Stimulated activated CD8-positive, alpha-beta memory T cell treated with anti-CD3 and anti-CD28 coated beads, Interleukin-4, amount 100 ng/mL, for 1 hour (primary cell): ENCODE measurements around the gene ETV2.
"Not testable (repeated sequence)": the region's sequence is repeated elsewhere in the genome, so short reads cannot be mapped to it uniquely, and the experiment has no call there.

Source experiments
- DNase-seq, 2 donors: peaks; one replicate each; pipeline ENCODE4 v3.0.0-alpha.2; 2020; ENCODE audit warnings: low read depth in 2 of 2, low spot score in 1 of 2

Gene ETV2

DNA sequence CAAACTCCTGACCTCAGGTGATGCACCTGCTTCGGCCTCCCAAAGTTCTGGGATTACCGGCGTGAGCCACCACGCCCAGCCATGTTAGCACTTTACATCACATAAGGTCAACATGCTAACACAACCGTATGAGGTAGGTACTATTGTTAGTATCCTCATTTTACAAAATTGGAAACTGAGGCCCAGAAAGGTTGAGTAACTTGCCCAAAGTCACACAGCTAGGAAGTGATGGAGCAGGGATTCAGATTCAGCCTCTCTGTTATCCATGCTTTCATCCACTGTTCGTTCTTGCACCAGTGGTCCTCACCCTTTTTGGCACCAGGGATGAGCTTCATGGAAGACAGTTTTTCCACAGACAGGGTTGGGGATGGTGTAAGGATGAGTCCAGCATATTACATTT is 15.2 kb downstream of the ETV2 start:
- DNase-seq, result no peak

DNA sequence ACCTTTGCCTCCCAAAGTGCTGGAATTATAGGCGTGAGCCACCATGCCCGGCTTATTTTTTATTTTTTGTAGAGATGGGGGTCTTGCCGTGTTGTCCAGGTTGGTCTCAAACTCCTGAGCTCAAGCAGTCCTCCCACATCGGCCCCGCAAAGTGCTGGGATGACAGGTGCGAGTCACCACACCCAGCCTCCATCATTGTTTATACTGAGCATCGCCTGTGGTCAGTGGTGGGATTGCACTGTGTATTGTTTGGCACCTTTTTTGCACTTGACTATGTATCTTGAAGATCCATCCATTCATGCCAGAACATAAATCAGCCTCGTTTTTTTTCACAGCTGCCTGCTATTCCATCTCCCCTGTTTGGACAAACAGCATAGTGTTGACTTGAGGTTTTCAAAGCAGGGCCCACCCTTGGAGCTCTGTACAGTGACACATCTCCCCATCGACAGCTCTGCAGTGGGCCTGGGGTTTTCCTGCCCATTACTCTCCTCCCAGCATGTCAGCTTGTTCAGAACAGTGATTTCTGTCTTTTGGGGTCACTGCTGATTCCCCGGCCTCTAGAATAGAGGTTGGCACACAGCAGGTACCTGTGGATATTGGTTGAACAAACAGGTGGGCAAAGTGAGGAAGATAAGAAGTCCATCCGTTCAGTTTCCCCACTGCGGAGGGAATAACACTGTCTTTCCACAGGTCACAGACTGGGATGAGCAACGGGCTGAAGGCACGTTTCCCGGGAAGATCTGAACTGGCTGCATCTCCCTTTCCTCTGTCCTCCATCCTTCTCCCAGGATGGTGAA is 16.6 kb downstream of the ETV2 start:
- no peak for DNase-seq

DNA sequence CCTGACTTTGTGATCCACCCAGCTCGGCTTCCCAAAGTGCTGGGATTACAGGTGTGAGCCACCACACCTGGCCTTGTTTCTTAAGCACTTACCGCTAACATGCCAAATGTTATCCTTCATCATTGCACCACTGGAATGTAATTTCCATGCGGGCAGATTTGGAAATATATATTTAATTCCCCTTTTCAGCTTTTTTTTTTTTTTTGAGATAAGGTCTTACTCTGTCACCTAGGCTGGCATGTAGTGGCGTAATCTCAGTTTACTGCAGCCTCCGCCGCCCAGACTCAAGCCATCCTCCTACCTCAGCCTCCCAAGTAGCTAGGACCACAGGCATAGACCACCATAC is 20.4 kb downstream of the ETV2 start:
- DNase-seq, result no peak

DNA sequence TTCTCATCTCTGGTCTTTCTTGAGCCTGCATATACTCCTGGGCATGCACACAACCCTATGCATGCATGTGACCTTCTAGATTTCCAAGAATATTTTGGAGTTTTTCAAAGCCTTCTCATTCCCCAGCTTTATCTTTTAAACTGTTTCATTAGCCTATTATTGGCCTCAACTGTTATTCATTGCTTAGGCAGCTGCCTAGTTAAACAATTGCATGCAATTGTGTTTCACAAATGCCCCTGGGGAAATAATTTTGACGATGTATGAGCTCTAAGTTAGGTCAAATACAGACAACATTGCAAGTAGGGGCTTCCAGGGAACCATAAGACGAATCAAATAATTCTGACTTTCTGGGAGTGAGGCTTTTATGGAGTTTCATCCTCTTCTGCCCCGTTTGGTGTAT is 22.4 kb downstream of the ETV2 start:
- no peak for DNase-seq

DNA sequence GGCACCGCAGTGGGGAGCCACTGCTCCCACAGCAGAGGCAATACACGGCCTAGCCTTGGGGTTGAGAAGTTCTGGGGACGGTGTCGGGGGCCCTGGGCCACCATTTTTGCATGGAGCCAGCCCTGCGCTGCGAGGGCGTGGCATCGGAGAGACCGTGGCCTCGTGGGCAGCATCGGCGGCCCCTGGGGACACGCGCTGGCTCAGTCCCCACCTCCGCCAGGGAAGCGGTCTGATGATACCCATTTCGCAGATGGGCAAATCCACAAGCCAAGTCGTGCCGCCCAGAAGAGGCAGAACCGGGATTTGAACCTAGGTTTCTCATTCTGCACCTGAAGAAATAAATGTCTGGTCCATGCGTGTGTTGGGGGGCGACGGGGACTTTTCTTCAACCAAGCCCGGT is 23.6 kb downstream of the ETV2 start:
- DNase-seq, result no peak

DNA sequence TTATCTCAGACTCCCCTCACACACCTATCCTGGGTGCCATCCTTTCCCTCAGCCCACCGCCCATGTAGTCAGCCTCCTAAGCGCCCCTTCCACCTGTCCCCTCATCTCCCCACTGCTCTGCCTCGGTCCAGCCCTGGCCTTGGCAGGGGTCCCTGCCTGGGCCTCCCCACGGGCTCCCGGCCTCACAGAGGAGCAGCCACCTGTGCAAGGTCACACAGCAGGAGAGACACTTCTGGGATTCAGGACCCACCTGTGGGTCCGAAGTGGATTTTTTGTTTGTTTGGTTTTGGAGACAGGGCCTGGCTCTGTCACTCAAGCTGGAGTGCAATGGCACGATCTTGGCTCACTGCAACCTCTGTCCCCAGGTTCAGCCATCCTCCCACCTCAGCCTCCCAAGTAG is 24.1 kb downstream of the ETV2 start:
- DNase-seq, result no peak

DNA sequence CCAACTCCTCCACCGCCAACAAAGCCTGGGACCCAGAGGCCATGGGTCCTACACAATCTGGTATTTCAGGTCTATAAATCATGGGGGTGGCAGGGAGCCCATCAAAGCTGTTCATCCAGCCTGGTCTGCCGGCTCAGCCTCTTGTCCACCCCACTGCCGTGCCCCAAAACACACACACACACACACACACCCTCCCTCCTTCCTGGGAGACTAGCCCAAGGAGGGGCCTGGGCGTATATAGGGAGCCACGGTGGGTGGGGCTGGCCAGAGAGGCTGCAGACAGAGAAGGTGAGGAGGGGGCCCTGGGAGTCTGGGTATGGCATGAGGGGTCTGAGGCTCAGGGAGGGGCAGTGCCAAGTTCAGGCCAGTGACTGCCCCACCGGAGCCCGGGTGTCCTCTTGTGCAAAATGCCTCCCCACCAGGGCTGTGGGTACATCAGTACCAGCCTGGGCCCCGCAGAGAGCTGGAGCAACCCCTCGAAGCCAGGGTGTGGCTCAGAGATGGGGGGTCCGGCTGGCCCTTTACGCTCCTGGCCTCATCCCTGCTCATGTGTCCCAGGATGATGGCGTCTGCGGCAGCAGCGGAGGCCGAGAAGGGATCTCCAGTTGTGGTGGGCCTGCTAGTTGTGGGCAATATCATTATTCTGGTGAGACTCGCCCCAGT is 24.8 kb downstream of the ETV2 start, which contains the start of gene UPK1A:
Gene UPK1A, plus strand, starts transcription at position 267 of the 663 bp plus-strand sequence. Its CDS starts 296 bp downstream, at position 563.
- no peak for DNase-seq

DNA sequence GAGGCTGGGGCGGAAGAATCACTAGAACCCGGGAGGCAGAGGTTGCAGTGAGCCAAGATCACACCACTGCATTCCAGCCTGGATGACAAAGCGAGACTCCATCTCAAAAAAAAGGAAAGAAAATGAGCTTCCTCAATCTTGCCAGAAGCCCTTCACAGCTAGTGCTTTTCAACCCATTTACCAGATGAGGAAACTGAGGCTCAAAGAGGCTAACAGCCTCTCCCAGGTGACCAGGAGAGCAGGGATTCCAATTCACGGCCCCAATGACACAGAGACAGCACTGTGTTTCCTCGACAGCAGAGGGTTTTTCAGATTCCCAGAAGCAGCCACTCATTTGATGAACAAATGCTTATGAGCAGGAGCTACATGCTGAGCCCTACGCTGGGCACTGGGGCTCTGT is 28.0 kb downstream of the ETV2 start:
- no peak for DNase-seq

DNA sequence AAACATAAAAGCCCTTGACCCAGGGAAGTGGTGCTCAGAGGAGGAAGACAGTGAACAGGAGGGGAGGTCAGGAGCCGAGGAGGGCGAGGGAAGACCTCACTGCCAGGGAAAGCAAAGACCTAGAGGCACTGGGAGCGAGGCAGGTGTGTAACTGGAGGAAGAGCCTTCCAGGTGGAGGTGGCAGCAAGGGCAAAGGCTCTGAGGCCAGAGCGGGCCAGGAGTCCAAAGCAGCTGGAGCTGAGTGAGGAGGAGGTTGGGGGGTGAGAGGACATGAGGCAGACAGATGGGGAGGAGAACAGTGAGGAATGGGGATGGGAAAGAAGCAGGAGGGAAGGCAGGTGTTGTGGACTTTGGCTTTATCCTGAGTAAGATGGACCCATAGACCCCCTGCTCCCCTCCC is 28.4 kb downstream of the ETV2 start:
- DNase-seq, result no peak

DNA sequence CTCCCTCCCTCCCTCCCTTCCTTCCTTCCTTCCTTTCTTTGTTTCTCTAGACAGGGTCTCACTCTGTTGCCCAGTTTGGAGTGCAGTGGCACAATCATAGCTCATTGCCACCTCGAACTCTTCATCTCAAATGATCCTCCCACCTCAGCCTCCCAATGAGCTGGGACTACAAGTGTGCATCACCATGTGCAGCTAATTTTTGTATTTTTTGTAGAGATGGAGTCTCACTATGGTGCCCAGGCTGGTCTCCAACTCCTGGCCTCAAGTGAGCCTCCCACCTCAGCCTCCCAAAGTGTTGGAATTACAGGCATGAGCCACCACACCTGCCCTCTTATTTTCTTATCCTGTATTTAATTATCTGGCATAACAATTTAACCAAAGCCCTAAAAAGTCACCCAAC is 29.1 kb downstream of the ETV2 start:
- no peak for DNase-seq

DNA sequence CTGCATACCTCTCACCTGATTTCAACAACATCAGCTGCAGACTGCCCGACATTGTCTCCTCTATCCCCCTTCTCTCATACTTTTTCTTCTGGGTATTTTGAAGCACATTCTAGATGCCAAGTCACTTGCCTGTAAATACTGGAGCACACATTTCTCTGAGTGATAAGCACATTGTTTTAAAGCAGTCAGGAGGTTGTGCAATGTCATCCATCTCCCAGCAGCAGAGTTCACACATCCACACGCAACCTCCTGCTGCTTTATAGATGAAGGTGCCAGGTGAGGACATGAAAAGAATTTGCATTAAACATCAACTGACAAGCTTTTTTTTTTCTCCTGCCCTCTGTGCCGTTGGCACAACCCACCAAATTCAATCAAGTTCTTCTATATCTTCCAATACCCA is 30.3 kb downstream of the ETV2 start:
- DNase-seq, result no peak

DNA sequence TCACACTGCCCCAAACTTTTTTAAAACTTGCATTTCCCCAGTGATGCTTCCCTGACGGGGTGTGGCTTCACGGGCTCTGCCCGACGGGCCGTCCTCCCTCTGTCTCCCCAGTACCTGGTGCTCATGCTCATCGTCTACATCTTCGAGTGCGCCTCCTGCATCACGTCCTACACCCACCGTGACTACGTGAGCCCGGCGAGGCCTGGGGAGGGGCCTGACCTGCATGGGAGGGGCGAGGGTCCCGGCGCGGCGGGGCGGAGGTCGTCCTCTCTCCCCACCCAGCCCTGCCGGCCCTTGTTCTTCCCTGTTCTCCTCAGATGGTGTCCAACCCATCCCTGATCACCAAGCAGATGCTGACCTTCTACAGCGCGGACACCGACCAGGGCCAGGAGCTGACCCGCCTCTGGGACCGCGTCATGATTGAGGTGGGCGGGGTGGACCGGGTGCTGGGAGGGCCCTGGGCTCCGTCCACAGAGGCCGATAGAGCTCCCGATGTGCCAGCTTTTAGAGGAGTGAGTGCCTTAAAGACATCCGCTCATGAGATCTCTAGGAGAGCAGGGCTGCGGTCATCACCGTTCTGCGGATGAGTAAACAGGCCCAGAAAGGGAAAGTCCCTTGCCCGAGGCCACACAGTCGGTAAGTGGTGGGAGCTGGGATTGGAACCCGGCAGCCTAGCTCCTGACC is 31.7 kb downstream of the ETV2 start:
- DNase-seq, result peak in 1 of 2 donors; percentile 10

DNA sequence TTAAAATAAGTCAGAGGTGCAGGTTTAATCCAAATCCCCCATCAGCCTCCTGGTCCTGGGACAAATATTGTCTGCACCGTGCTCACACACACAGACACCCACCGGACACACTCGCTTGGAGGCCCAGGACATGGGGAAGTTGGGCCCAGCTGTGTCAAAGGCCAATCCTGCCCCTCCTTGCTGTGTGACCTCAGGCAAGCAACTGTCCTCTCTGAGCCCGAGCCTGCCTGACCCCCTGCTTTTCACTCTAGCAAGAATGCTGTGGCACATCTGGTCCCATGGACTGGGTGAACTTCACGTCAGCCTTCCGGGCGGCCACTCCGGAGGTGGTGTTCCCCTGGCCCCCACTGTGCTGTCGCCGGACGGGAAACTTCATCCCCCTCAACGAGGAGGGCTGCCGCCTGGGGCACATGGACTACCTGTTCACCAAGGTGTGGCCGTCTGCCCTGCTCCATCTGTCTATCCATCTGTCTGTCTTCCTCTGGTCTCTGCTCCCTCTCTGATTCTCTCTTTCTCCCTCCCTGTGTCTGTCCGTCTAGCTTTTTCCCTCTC is 34.1 kb downstream of the ETV2 start:
- no peak for DNase-seq

DNA sequence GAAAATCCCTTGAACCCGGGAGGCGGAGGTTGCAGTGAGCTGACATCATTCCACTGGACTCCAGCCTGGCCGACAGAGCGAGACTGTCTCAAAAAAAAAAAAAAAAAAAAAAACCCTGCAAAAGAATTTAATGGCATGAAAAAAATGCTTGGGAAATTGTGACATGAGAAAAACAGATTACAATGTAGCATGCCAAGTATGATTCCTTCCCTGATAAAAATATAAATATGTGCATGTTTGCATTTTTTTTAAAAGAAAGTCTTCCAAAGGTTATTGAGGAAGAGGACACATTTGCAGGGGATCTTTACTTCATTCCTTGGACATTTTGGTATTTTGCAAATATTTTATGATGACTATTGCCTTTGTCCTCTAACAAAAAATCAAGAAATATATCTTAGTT is 48.3 kb downstream of the ETV2 start:
- no peak for DNase-seq

DNA sequence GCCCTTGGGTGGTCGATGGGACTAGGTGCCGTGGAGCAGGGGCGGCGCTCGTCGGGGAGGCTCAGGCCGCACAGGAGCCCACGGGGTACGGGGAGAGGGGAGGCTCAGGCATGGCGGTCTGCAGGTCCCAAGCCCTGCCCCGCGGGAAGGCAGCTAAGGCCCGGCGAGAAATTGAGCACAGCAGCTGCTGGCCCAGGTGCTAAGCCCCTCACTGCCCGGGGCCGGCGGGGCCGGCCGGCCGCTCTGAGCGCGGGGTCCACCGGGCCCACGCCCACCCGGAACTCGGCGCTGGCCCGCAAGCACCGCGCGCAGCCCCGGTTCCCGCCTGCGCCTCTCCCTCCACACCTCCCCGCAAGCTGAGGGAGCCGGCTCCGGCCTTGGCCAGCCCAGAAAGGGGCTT is 49.6 kb downstream of the ETV2 start:
- DNase-seq, result not testable (repeated sequence)

DNA sequence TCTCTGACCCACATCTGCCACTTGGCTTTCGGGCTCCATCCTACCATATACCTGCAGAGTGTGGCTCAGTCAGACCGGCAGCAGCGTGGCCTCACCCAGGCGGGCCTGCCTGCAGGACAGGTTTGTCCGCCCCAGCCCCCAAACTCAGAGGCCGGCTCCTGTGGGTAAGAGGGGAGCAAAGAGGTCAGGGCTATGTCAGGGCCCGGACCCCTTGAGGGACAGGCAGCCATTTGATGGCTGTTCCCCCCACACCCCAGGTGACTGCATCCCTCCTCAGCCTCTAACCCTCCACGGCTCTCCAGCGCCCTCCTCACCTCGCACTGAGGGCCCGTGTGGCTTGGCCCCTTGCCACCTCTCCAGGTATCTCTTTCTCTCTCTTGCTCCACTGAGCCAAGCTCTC is 50.5 kb downstream of the ETV2 start:
- no peak for DNase-seq

DNA sequence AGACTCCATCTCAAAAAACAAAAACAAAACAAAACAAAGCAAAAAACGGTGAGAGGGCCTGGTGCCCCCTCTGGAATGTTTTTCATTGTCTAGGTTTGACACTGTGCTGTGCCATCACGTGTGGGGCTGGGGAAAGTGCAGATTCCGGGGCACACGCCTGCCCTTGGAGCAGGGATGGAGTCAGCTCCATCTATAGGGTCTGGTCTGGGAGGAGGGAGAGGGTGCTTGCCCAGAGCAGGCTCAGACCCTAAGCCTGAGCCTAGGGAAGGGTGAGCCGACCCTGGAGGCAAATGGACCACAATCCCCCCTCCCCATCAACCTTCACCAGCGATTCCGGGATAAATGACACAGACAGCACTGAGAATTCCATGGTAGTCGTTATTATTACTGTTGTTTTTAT is 51.9 kb downstream of the ETV2 start:
- no peak for DNase-seq

DNA sequence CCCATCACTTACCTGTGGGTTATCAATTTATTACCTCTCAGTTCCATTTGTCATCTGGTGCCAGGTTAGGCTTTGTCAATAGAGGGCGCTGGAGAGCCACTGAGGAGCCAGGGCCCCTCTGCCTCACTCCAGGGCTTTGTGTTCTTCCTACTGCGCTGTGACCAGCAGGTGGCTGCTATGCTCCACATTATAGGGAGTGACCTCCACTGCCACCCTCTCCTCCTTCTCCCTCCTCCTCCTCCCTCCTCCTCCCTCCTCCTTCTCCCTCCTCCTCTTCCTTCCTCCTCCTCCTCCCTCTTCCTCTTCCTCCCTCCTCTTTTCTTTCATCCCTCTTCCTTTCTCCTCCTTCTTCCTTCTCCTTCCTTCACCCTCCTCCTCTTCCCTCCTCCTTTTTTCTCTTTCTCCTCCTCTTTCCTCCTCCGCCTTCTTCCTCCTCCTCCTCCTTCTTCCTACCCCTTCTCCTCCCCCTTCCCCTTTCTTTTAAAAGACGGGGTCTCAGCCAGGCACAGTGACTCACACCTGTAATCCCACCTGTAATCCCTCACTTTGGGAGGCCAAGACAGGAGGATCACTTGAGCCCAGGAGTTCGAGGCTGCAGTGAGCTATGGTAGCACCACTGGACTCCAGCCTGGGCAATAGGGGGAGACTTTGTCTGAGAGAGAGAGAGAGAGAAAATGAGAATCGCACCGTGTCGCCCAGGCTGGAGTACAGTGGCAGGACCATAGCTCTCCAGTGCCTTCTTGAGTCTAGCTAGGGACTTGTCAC is 52.5 kb downstream of the ETV2 start:
- peak; percentile 78 to 82 for DNase-seq
